Skin of body (tissue), 2 donors: ENCODE measurements around the gene ANAPC7. TPM values are rescaled to one million over a fixed set of nuclear protein-coding genes. Genes with fewer than 3 reads are reported as not detected.
"Not testable (repeated sequence)": the region's sequence is repeated elsewhere in the genome, so short reads cannot be mapped to it uniquely, and the experiment has no call there.

Experiments
- DNase-seq: peaks from one replicate; lab custom pipeline; 2025; lab: John Stamatoyannopoulos, UW
- total RNA-seq: library from RNA; depleted of rRNA; stranded (reverse); fragments of >200 nt; gene quantifications from one replicate; pipeline ENCODE4 v1.2.3, GENCODE V29; 2014

Gene ANAPC7
- total RNA-seq, 1 donor from 2014 or later: 38.0 TPM

GRCh38 chr12:110378131-110378790, 25.2 kb downstream of the ANAPC7 start:
- DNase-seq: not testable (repeated sequence)

- DNase-seq: no peak
Observed at GRCh38 chr12:110373962-110374611, 29.4 kb downstream of the ANAPC7 start.

GRCh38 chr12:110373425-110373824, 30.1 kb downstream of the ANAPC7 start:
- no peak for DNase-seq

- DNase-seq: no peak
Observed at GRCh38 chr12:110373025-110373424, 30.5 kb downstream of the ANAPC7 start.

- no peak for DNase-seq
Observed at GRCh38 chr12:110372056-110372425, 31.5 kb downstream of the ANAPC7 start.

- no peak for DNase-seq
Observed at GRCh38 chr12:110371408-110372055, 32.0 kb downstream of the ANAPC7 start.

GRCh38 chr12:110370732-110371231, 32.7 kb downstream of the ANAPC7 start:
- DNase-seq: no peak

- no peak for DNase-seq
Observed at GRCh38 chr12:110369992-110370391, 33.5 kb downstream of the ANAPC7 start.

GRCh38 chr12:110367181-110367864, 36.2 kb downstream of the ANAPC7 start:
- no peak for DNase-seq

- DNase-seq: no peak
Observed at GRCh38 chr12:110366321-110367142, 37.0 kb downstream of the ANAPC7 start.

GRCh38 chr12:110365489-110366320, 37.8 kb downstream of the ANAPC7 start:
- DNase-seq: no peak

- no peak for DNase-seq
Observed at GRCh38 chr12:110361216-110361615, 42.3 kb downstream of the ANAPC7 start.

- not testable (repeated sequence) for DNase-seq
Observed at GRCh38 chr12:110358384-110359097, 45.0 kb downstream of the ANAPC7 start.

- no peak for DNase-seq
Observed at GRCh38 chr12:110355073-110355472, 48.4 kb downstream of the ANAPC7 start.

GRCh38 chr12:110354172-110354780, 49.2 kb downstream of the ANAPC7 start:
- no peak for DNase-seq

GRCh38 chr12:110353211-110353965, 50.1 kb downstream of the ANAPC7 start:
- DNase-seq: no peak

- DNase-seq: no peak
Observed at GRCh38 chr12:110352401-110352800, 51.1 kb downstream of the ANAPC7 start.

GRCh38 chr12:110351119-110351518, 52.4 kb downstream of the ANAPC7 start:
- no peak for DNase-seq
